Stimulated activated CD4-positive, alpha-beta T cell treated with anti-CD3 and anti-CD28 coated beads, Interleukin-4, amount 100 ng/mL, for 48 hours (primary cell): ENCODE data around the gene KANK3.
"Not testable (repeated sequence)": the region's sequence is repeated elsewhere in the genome, so short reads cannot be mapped to it uniquely, and the experiment has no call there.

Experiments used
- DNase-seq, 2 donors: peaks; one replicate each; pipeline ENCODE4 v3.0.0-alpha.2; 2020; ENCODE audit warnings: low read depth in 2 of 2

Gene KANK3

GRCh38 chr19:8337728-8338127 lies 5.3 kb downstream of the KANK3 start:
- DNase-seq, result no peak

DNA sequence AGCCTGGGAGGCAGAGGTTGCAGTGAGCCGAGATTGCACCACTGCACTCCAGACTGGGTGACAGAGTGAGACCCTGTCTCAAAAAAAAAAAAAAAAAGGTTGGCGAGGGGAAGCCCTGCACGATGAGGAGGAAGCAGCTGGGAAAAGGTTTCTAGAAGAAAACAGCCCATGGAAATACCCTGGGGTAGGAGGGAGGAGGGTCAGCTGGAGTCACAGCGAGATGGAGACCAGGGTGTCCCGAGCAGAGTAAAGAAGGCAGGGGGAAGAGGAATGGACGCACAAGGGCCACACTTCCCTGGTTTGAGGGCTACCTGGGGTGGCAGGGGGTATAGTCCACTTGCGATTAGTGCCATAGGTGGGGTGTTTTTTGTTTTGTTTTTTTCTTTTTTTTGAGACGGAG lies 6.4 kb downstream of the KANK3 start:
- DNase-seq, result no peak

DNA sequence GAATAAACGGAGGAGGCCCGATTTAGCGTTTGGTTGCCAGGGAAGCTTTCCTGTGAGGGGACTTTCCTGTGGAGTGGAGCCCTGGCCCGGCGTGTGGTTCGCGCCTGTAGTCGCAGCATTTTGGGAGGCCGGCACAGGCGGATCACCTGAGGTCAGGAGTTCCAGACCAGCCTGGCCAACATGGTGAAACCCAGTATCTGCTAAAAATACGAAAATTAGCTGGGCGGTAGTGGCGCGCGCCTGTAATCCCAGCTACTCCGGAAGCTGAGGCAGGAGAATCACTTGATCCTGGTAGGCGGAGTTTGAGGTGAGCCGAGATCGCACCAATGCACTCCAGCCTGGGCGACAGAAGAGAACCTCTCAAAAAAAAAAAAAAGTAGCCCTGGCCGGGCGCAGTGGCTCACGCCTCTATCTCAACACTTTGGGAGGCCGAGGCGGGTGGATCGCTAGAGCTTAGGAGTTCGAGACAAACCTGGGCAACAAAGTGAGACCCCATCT lies 6.9 kb downstream of the KANK3 start:
- no peak for DNase-seq

DNA sequence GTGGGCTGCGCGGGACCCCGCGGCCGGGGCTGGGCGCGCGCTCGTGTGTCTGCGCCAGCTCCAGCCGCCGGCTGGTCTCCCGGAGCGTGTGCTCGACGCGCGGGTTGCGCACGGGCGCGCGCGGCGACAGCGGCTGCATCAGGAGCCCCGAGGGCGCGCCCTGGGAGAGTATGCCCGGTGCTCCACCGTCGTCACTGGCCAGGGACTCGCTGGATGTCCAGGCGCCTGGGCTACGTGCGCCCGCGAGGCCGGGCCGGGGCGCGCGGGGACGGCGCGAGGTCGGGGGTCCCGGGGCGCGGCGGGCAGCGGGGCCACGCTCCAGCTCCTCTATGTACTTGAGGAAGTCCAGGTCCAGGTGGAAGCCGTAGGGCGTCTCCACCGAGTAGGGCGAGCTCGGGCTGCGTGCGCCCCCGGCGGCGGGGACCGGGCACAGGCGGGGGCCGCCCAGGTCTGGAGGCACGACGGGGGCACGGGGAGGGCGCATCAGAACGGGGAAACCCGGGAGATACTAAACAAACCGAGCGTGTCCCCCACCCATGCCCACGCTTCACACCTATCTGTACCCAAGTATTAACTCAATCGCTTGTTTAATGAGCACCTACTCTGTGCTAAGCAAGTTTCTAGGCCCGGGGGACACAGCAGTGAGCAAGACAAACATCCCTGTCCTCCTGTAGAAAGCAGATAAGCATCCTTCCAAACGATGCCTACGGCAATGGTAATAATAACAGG lies 7.6 kb downstream of the KANK3 start:
- DNase-seq, result no peak

DNA sequence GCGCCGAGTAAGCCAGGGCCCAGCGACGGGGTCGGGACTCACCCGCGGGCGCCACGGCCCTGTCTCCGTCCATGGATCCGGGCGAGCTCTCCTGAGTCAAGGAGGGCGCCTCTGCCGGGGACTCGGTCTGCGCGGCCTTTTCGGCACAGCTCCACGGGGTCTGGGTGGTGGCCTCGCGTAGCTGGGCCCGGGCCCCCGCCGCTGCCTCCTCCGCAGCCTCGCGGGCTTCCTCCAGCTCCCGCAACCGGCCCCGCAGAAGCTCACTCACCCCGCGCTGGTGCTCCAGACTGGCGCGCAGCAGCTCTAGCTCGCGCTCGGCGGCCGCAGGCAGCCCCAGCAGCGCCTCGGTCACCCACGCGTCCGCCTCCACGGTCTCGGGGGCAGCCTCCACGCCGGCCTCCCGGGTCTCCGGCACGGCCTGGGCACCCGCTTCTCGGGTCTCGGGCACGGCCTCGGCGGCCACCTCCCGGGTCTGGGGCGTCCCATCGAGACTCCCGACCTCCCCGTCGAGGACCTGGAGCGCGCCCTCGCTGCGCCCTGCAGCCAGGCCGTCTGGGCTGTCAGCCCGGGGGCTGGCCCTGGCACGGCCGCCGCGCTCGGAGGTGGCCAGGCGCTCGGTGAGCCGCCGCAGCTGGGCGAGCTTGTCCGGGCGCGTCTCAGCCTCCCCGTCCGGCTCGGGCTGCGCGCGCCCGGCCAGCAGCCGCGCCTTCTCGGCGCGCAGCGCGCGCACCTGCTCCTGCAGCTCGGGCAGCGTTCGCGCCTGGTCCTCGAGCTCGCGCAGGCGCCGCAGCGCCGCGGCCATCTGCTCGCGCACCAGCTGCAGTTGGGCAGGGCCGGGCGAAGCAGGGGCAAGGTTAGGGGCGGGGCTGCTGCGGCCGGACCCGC lies 8.4 kb downstream of the KANK3 start:
- no peak for DNase-seq

DNA sequence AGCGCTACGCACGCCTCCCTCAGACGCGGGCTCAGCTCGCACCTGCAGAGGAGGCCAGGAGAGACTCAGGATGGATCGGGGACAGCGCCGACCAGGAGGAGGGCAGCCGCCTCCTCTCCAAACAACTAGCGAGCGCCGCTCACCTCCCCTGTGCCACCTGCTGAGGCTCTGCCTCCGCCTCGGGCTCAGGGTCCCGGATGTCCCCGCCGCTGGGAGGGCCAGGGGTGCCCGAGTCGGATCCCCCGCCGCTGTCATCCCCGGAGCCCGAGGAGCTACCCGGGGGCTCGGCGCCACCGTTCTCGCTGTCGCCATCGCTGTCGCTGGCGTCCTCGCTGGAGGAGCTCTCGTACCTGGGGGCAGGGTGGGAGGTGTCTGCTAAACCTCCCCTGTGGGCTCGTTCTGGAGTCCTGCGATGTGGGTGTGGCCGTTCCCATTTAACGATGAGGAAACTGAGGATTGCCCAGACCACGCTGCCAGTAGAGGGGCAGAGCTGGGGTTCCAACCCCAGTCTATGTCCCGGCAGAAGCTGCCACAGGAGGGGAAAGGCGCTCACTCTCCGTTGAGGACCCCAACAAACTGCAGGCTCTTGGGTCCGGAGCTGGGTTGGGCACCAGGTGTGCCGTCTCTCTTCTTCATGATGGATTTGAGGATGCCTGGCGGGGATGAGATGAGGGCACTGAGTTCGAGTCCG lies 9.2 kb downstream of the KANK3 start:
- no peak for DNase-seq

DNA sequence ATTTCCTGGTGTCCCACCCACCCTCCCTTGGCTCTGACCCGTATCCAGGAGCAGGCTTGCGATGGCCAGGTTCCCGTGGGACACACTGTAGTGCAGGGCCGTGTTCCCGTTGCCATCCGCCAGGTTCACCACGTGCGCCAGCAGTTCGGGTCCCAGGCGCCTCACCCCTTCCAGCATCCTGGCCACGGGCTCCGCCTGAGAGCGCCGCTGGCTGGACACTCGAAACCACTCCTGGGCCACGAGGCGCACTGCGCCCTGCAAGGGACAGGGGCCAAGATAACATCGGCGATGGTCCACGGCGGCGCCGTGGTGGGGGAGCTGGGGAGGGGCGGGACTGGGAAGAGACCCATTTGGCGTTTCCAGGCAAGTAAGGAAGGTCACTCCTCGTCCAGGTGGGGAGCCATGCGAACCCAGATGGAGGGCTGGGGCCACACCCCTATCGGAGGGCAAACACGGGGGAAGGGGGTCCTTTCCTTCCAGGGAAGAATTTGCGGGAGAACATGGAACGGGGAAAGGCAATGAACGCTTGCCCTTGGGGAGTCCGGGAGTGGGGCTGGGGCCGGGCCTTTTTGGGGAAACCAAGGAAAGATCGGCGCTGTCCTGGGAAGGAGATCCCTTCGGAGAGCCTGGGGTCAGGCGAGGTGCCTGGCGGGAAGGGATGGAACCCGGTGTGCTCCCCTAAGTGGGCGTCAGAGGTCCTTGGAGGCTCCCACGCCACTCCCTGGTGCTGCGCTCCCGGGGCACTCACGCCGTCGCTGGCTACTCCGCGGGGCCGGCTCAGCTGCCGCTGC lies 9.9 kb downstream of the KANK3 start:
- DNase-seq, result no peak

DNA sequence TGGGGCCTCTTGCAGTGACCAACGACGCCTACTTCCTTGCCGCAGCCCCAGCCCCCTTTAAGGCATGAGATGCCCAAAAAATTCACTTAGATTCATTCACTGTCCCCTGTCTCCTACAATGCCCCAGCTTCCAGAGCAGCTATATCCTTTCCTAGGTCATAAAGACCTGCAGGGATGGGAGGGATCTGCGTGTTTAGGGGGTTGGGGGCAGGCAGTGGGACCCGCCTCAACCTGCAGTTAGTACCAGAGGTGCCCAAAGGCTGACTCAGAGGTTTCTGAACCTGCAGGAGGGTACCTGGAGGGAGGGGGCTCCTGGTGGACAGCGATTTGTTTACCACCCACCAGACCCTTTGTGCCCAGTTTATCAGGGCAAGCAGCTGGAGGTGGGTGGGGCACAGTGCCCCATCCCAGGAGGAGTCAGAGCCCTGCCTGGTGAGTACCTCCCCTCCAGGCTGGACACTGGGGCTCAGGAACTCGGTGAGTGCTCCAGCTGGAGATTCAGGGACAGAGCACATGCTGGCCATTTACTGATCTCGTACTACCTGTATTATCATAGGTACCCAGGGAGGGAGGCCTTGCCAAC lies 11.7 kb downstream of the KANK3 start:
- no peak for DNase-seq

- DNase-seq, result no peak
These were observed 13.1 kb downstream of the KANK3 start for GRCh38 chr19:8329996-8330395.

GRCh38 chr19:8325454-8325853 lies 17.6 kb downstream of the KANK3 start:
- DNase-seq, result no peak

DNA sequence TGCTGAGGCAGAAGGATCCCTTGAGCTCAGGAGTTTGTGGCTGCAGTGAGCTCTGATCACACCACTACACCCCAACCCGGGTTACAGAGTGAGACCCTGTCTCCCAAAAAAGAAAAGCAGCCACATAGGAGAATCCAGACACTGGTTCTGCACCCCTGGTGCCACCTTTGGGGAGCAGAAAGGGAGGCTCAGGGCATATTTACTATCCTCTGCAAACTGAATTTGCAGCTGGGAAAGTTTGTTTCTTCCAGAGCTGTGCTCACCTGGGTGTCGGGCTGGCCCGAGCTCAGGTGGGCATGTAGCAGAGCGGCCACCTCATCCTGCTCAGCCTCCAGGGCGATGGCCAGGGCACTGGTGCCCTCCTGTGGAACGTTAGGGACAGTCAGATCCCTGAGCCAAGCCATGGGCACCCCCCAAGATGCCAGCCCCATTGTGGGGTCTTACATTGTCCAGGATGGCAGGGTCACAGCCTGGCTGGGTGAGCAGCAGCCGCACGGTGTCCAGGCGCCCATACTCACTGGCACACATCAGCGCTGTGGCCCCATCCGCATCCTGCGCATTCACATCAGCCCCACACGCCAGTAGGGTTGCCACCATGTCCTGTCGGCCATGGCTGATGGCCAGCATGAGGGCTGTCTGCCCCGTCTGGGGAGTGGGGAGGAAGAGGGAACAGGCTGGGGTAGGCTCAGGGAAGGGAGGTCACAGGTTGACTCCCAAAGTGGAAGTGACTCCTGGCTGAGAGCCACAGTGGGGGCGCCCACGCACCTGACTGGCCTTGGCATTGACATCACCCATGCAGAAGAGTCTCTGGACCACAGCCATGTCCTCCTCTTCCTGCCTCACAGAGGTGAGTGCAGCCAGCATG lies 18.6 kb downstream of the KANK3 start:
- DNase-seq, result peak in 1 of 2 donors; percentile 9

DNA sequence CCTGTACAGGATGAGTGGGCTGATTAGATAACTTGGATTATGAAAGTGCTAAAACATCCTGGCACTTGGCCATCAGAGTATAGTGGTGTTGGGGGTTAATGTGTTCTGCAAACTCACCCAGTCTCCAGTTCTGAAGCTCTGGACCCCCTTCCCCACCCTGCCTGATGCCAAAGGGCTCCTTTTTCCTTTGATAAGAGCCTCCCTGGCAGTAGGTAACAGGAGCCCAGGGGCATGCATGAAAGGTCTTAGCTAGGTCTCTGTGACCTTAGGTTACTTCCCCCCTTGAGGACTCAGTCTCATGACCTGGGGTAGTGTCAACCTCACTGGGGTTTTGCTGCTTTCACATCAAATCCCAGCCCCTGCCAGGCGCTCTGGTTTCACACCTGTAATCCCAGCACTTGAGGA lies 19.3 kb downstream of the KANK3 start:
- no peak for DNase-seq

DNA sequence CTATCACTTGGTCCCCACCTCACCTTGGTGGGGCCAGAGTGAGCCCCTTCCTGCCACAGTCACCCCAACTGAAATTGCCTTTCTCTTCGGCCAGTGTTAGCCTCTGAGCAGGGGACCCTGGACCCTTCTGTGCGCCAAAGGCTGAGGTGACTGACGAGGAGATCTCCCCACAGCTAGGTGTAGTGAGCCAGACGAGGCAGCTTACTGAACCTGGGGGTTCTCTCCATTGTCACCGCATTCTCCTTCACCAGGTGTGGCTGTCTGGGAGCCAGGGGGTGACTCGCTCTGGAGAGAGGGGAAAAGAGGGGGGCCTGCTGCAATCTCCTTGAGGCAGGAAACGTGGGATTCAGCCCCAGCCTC lies 20.4 kb downstream of the KANK3 start:
- no peak for DNase-seq

DNA sequence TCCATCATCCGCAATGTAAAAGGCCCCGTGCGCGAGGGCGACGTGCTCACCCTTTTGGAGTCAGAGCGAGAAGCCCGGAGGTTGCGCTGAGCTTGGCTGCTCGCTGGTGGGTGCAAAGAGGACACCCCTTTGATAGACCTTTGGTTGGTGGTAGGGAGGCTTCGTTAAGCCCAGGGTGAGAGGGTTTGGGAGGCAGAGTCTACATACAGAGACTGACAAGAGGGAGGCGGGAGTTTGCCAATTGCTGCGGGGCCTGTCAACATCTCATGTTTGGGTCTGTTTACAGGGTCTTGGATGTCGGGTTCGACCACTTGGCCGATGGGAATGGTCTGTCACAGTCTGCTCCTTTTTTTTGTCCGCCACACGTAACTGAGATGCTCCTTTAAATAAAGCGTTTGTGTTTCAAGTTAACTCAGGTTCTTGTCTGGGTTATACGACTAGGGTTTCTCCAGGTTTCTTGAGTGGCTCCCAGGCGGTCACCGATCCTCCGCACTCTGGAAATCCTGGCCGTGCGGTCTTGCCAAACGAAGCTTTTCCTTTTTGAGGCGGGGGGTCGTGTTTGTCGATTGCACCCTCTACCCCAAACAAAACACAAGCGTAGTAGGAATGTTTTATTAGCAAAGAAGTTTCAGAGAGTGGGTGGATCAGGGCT lies 20.9 kb downstream of the KANK3 start:
- no peak for DNase-seq

GRCh38 chr19:8321067-8321985 lies 21.7 kb downstream of the KANK3 start, which contains the start of the genes NDUFA7 and RPS28:
NDUFA7 (minus strand) TSS chr19:8321375; CDS start chr19:8321358, 17 bp downstream.
RPS28 (plus strand) TSS chr19:8321496; CDS start chr19:8321531, 35 bp downstream.
- DNase-seq, result peak; percentile 95 to 97

DNA sequence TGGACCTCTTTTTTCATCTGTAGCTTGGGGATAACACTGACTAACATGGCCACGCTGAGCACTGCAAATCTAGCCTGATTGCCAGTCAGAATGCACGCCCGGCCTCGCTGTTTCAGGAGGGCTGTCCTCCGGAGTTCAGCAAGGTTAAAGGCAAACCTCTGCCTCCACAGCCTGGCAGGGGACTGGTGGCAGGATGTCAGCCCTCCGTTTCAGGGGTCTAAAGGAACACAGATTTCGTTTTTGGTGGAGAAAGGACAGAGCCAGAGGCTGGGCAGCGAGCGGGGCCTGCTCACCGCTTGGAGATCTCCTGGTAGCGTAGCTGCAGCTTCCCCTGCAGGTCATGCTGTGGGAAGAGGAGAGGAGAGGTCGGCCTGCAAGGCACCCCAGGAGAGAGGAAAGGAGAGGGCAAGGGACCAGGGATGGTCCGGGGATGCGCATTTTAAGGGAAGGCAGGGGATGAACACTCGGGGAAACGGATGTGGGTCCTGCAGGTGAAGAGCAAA lies 22.4 kb downstream of the KANK3 start:
- DNase-seq, result no peak

GRCh38 chr19:8319807-8320520 lies 23.1 kb downstream of the KANK3 start:
- no peak for DNase-seq

- DNase-seq, result not testable (repeated sequence)
These were observed 24.2 kb downstream of the KANK3 start for GRCh38 chr19:8318835-8319234.
